Activated CD4-positive, CD25-positive, alpha-beta regulatory T cell treated with anti-CD3 and anti-CD28 coated beads, Interleukin-2, amount 50 U/mL, for 24 hours (primary cell): Measurements from ENCODE around the gene CTRB1.
"Not testable (repeated sequence)": the region's sequence is repeated elsewhere in the genome, so short reads cannot be mapped to it uniquely, and the experiment has no call there.

ENCODE experiments used
- ATAC-seq, 2 donors: fragments of 150-1000 bp; cut with Tn5 transposase; one replicate each; pipeline ENCODE4 v1.10.0; 2021; ENCODE audit warnings: mild to moderate bottlenecking in 1 of 2, moderate library complexity in 1 of 2

The CTRB1 gene

DNA sequence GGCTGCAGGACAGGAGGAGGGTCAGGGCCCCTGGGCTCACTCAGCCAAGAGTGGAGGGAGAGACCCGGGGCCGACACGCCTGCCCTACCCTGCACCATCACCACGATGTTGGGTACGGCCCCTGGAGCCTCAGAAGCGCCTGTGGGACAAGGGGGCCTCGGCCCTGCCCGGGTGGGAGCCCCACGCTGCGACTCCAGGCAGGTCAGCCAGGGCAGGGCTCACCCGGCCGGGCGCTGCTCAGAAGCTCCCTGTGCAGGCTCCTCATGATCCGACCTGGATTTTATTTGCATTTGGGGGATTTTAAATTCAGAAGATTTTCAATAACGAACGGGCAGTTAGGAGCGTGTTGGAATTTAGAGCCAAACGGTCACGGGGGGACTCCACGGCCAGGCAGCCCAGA, 13.9 kb upstream of the CTRB1 start:
- not testable (repeated sequence) for ATAC-seq

DNA sequence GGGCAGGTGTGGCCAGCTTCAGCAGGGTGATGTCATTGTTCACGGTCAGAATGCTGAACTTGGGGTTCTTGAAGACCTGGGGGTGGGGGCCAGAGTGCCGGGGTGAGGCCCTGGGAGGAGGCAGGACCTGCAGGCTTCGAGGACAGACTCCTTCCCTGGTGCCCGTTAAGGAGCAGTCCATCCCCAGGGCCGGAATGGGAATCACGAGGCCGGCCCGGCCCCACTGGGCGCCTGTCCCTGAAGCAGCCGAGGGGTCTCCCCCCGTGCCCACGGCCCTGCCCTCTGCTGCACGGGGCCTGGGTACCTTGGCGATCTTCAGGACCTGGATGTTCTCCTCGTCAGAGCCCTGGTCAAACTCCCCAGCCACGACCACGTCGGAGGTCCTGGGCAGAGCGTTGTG, 13.3 kb upstream of the CTRB1 start:
- not testable (repeated sequence) for ATAC-seq

DNA sequence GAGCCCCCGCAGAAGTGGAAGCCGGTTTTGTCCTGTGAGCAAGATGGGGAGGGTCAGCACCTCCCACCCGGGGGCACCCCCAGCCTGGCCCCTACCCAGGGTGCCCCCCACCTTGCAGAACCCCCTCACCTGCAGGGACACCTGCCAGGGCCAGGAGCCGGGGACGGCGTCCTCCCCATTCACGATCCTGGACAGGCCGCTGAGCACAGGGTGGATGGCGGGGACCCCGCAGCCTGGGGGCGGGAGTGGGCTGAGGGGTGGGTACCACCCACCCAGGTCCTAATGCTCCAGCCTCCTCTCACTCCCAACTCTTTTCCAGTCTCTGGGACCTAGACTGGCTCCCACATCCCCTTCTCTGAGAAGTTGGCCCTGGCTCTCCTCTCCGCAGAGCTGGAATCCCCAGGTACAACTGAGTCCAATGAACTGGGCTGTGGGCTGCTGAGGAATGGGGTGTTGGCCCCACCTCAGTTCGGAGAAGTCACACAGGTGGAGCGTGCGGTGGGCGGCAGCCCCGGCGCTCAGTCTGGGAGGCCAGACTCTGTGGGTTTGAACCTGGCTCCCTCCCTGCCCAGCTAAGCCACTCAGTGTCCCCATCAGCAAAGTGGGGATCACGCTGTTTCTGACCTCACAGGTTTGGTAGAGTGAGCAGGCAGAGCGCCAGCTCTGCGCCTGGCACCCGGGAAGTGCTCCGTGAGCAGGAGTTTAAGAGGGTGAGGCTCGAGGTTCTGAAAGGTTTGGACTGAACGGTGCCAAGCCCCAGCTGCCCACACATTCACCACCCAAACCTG, 12.6 kb upstream of the CTRB1 start:
- not testable (repeated sequence) for ATAC-seq

DNA sequence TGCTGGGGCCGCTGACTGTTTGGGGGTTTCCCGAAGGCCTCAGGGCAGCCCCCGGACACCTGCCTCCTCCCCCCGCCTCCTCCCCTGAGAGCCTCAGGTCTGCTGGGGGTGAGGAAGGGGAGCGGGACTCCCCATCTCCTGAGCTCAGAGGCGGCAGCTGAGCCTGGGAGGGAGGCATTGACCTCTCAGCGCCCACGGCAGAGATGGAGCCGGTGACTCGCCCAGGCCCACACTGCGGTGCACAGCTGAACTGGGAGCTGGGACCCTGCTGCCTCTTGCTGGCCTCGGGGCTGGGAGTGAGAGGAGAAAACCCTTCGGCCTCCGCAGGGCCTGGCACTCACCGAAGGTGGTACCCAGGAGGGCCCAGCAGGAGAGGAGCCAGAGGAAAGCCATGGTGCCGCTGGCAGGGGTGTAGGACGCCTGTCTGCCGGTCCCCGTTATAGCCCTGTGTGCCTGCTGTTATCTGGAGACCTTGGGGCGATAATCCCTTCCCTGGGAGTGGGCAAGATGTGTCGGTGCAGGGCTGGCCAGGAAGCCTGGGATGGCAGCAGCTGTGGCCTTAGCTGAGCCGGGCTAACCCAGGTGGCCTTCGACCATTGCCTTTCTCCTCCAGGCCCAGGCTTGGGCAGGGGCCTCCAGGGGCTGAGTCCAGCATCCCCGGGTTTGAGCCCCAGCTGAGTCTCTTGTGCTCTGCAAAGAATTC, 11.9 kb upstream of the CTRB1 start, which contains the start of gene CTRB2:
Gene CTRB2, minus strand, starts transcription at position 413 of the 703 bp plus-strand sequence. Its CDS starts 20 bp downstream, at position 393.
- no peak for ATAC-seq

DNA sequence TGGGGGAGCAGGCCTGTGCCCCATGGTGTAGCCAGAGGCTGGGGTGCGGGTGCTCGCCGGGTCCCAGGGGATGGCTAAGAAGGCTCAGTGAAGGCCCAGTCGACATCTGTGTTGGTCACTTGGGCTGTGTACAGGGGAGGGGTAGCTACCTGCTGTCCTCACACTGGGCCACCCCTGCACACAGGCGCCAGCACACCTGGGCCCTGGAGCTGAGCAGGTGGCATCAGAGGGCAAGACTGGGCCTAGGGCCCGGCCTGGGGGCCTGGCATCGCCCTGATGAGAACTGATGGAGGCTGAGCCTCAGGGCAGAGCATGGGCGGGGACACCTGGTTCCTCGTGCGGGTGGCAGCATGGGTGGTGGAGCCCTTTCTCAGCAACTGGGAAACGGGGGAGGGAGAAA, 11.0 kb upstream of the CTRB1 start:
- no peak for ATAC-seq

DNA sequence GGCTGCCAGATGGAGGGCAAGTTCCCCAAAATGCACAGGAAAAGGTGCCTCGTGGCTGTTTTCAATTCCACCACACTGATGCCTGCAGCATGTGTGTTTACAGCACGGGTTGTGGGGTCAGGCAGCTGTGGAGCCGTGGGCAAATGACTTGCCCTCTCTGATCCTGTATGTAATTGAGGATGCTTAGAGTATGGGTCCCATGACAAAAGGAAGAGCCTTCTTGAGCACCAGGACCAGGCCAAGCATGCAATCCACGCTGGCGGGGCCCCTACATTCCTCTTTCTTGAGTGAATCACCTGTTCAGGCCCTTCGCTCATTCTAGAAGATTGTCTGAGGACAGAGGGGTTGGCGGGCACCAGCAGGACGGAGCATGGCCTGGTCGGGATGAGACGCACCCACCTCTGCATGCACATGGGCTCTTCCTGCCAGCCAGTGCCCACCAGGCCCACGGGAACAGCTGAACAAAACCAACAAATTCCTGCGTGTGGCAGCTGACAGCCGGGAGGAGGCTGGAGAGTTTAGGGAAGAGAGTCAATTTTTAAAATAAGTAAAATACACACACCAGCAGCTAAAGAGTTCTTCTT, 10.5 kb upstream of the CTRB1 start:
- ATAC-seq, result no peak

DNA sequence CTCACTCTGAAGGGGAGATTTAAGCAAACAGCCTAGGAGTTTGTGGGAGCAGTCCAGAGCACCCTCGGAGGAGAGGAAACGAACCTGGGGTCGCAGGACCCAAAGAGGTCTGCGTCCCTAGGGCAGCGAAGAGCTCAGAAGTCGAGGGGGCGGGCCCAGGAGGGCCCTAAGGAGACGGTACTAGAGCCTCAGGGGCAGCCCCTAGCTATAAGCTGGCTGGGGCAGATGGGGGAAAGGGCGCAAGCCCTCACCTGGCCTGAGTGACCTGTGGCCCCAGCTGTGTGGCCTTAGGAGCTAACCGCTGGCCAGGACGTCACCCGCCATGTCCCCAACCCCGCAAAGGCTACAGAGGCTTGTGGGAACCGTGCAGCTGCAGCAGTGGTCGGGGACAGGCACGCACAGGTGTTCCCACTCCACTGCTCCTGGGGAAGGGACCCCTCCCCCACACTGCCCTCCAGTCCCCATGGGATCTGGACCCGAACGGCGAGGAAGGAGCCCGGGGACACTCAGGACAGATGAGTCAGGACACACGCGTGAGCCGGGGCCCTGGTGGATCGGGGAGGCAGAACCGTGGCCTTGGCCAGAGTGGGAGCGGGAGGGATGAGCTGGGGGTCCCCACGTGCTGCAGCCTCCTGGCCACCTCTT, 9.8 kb upstream of the CTRB1 start:
- ATAC-seq, result no peak

DNA sequence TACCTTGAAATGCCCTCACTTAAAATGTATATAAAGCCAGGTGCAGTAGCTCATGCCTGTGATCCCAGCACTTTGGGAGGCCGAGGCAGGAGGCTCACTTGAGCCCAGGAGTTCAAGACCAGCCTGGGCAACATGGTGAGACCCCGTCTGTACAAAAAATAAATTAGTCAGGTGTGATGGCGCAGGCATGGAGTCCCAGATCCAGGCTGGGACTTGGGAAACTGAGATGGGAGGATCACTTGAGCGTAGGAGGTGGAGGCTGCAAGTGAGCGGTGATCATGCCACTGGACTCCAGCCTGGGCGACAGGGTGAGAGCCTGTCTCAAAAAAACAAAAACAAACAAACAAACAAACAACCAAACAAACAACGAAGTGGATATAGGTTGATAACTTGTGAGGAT, 9.3 kb upstream of the CTRB1 start:
- ATAC-seq, result not testable (repeated sequence)

DNA sequence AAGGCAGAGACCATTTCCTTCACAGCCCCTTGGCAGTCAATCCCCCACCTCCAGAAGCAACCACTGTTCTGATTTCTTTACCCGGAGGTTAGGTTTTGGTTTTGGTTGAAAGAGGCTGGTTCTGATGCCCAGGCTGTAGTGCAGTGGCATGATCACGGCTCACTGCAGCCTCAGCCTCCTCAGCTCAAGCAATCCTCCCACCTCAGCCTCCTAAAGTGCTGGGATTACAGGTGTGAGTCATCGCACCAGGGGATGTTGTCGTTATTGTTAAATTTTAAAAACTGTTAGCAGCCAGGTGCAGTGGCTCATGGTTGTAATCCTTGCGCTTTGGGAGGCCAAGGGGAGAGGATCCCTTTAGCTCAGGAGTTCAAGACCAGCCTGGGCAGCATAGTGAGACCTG, 8.8 kb upstream of the CTRB1 start:
- no peak for ATAC-seq

DNA sequence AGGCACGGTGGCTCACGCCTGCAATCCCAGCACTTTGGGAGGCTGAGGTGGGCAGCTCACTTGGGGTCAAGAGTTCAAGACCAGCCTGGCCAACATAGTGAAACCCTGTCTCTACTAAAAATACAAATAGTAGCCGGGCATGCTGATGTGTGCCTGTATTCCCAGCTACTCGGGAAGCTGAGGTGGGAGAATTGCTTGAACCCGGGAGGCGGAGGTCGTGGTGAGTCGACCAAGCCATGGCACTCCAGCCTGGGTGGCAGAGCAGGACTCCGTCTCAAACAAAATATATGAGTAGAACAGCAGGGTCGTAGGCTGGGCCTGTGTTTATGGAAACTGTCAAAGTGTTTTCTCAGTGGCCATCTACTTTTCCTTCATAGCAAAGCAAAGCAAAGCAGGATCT, 7.5 kb upstream of the CTRB1 start:
- ATAC-seq, result not testable (repeated sequence)

DNA sequence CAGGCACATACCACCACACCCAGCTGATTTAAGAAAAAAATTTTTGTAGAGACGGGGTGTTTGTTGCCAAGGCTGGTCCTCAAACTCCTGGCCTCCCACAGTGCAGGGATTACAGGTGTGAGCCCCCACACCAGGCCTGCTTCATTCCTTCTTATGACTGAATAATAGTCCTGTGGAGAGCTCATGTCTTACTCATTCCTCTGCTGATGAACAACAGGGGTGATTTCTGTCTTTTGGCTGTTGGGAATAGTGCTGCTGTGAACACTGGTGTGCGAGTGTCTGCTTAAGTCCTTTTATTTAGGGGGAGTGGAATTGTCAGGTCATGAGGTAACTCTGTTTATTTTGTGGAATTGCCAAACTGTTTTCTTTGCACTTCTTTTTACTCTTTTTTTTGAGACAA, 2.7 kb upstream of the CTRB1 start:
- ATAC-seq, result no peak

DNA sequence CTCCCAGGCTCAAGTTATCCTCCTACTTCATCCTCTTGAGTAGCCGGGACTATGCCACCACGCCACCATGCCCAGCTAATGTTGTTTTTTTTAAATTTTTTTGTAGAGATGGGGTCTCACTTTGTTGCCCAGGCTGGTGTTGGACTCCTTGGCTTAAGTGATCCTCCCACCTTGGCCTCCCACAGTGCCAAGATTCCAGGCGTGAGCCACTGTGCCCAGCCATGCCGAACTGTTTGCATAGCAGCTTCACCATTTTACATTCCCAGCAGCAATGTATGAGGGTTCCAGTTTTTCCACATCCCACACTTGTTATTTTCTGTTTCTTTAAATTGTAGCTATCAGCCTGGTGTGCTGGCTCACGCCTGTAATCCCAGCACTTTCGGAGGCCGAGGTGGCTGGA, 2.2 kb upstream of the CTRB1 start:
- ATAC-seq, result no peak

DNA sequence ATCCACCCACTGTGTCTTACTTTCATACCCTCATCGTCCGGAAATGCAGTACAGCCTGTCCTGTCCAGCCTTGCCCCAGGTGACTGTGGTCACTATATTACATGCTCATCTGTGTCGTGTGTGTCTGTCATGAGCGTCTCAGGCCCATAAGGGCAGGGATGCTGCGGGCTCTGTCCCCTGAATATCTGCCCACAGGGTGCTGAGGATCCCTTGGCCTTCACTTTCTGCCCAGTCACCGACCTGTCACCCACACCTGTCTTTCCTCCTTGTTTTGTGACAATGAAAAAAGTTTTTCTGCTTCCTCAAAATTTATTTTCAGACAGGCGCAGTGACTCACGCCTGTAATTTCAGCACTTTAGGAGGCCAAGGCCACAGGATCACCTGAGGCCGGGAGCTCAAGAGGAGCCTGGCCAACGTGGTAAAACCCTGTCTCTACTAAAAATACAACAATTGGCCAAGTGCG, 1.4 kb upstream of the CTRB1 start:
- no peak for ATAC-seq

DNA sequence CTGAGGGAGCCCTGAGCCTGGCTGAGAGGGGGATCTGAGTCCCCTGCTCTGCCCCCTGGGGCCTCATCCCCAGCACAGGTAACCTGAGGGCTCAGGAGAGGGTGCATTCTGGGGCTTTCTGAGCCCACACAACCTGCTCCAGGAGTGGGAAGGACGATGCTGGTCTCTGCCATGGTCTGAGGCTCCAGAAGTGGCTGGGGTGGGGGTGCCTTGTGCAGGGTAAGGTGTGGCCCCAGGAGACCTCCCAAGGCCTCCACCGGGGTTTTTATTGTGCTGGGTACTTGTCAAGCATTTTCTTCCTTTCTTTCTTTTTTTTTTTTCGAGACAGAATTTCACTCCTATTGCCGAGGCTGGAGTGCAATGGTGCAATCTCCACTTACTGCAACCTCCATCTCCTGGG, 300 bp downstream of the CTRB1 start:
- no peak for ATAC-seq

DNA sequence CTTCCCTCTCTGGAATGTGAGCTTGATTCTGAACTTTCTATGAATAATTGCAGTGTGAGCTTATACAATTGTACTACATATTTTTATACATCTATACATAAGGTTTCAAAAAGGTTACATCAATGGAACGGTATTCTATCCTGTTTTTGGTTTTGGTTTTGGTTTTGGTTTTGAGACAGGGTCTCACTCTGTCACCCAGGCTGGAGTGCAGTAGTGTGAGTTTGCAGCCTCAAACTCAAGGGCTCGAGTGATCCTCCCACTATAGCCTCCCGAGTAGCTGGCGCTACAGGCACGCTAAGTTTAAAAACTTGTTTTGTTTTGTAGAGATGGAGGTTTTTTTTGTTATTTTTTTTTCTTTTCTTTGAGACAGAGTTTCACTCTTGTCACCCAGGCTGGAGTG, 1.1 kb downstream of the CTRB1 start:
- peak; percentile 81 to 92 for ATAC-seq

DNA sequence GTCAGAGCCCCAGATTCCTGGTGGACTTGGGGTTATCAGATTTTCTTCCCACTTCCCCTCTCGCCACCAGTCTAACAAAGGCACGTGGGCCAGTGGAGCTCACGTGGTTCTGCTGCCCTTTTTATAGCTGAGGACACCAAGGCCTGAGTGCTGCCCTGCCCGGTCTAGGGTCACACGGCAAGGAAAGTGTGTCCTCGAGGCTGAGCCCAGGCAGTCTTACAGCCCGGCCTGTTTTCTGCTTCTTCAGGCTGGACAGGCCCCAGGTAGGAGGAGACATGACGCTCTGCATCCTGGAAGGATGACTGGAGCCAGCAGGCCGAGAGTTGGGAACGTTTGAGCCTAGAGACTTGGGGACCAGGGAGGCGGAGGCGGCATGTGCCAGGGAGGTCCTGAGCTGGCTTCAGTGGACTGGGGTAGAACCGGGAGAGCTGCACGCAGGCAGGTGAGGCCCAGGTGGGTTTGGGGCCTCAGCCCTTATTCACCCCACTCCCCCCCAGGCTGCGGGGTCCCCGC, 3.5 kb downstream of the CTRB1 start:
- ATAC-seq, result no peak

DNA sequence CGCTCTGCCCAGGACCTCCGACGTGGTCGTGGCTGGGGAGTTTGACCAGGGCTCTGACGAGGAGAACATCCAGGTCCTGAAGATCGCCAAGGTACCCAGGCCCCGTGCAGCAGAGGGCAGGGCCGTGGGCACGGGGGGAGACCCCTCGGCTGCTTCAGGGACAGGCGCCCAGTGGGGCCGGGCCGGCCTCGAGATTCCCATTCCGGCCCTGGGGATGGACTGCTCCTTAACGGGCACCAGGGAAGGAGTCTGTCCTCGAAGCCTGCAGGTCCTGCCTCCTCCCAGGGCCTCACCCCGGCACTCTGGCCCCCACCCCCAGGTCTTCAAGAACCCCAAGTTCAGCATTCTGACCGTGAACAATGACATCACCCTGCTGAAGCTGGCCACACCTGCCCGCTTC, 4.3 kb downstream of the CTRB1 start:
- not testable (repeated sequence) for ATAC-seq

DNA sequence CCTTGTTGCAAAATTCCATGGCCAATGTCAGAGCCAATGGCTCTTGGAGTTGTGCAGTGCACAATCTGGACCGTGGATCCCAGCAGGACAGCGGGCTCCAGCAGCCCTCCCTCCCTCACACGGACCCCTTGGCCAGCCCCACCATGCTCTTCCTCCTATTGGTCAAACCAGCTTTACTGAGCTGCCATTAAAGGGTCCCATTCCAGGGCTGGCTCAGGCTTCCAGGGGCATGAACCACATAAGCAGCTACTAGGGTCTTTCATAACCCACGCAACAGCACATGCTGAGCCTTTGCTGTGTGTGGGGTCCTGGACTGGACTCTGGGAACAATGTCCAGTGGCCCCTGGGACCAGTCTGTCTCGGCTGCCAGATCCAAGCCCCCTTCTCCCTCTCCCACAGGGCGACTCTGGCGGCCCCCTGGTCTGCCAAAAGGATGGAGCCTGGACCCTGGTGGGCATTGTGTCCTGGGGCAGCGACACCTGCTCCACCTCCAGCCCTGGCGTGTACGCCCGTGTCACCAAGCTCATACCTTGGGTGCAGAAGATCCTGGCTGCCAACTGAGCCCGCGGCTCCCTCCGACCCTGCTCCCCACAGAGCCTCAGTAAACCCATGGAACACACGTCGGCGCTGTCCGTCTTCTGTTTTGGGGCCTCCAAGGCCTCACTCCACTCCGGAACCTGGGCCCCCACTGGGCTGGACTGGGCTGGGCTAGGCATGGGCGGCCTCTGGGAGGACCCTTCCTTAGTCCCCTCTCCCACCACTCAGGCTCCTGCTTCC, 5.7 kb downstream of the CTRB1 start:
- ATAC-seq, result no peak

DNA sequence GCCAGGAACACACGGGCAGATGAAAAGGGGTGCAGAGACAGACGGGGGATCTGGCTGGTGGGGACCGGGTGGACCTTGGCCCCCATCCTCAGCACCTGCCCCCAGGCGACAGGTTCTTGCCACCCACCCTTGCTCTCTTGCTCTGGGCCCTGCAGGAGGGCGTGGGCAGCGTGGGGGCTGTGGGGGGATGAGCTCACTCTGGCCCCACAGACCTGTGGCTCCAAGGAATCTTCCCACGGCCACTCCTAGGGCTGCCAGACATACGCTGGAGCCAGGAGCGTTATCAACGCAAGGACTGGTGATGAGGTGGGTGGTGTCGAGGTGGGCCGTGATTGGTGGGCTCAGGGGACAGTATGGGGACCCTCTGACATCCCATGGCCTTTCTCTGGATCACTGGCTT, 6.3 kb downstream of the CTRB1 start:
- ATAC-seq, result no peak

DNA sequence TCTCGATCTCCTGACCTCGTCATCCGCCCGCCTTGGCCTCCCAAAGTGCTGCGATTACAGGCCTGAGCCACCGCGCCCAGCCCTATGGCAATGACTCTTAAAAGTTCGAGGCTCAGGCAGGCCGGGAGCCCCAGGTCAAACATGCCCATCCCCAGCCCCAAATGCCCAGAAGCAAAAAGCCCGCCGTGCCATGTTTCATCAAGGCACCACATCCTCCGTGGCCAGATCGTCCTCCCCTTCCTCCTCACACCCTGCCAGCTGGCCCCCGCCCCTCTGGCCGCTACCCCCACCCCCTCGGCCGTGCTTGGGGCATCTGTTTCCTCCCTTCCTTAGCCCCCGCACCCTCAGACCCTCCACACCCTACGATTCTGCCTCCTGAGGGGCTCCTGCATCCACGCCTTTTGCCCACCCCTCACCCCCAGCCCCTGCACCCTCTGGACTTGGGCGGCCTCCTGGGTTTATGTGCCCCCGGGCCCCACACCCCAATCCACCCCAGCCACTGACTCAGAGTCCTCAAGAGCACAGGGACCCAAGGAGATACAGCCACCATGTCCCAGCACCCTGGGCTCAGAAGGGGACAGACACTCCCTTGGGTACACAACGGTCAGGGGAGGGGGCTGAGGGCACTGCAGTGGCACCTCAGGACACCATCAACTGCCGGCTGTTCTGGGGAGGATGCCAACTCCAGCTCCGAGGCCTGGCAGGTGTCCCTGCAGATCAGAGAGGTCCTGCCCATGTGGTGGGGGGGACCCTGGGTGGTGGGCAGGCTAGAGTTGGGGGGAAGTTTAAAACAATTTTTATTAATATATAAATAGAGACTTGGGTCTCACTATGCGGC, 7.1 kb downstream of the CTRB1 start:
- no peak for ATAC-seq
